GM21367 (cell line): Measurements from ENCODE around the gene EWSR1.

Experiments used
- ATAC-seq: cut with Tn5 transposase; IDR thresholded peaks from one replicate; pipeline ENCODE4 v1.9.1; 2021; ENCODE audit not compliant: unreplicated experiment

The EWSR1 gene

DNA sequence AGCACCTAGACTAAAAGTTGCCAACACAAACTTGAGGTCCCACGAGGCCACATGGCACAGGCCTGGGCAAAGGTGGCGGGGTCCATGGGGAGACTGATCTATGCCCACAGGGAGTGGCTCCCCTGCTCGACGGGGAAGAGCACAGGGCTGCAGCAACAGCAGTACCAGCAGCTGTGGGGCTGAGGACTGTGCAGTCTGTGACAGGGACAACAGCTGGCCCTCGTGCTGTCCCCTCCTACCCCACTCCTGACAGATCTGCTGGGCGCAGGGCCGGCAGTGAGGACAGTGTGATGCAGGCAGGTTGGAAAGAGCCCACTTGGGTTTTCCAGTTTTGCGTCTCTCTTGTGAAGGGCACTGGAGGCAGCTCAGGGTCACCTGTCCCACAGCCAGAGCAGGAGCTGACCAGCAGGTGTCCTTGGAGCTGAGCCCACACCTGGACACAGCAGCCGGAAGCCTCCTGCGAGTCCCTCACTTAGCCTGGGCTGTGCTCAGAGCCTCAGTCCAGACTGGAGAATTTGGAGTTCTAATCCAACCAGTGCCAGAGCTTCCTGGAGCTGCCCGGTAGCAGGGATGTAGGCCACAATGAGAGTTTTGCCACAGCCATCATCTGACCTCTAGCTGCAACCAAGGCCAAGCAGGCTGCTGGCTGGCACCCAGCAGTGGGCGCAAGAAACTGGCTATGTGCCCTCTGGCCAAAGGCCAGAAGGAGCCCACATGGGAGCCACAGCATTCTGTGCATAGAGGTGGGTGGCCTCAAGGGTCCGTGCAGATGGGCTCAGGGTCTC, 34.8 kb downstream of the EWSR1 start:
- ATAC-seq = no peak

GRCh38 chr22:29305836-29306174, 37.7 kb downstream of the EWSR1 start:
- no peak for ATAC-seq

- no peak for ATAC-seq
Observed at GRCh38 chr22:29306175-29306834, 38.2 kb downstream of the EWSR1 start, which contains the start of gene GAS2L1. Gene GAS2L1, plus strand, starts transcription at chr22:29306650. Its CDS starts 1,456 bp downstream, at chr22:29308106.

DNA sequence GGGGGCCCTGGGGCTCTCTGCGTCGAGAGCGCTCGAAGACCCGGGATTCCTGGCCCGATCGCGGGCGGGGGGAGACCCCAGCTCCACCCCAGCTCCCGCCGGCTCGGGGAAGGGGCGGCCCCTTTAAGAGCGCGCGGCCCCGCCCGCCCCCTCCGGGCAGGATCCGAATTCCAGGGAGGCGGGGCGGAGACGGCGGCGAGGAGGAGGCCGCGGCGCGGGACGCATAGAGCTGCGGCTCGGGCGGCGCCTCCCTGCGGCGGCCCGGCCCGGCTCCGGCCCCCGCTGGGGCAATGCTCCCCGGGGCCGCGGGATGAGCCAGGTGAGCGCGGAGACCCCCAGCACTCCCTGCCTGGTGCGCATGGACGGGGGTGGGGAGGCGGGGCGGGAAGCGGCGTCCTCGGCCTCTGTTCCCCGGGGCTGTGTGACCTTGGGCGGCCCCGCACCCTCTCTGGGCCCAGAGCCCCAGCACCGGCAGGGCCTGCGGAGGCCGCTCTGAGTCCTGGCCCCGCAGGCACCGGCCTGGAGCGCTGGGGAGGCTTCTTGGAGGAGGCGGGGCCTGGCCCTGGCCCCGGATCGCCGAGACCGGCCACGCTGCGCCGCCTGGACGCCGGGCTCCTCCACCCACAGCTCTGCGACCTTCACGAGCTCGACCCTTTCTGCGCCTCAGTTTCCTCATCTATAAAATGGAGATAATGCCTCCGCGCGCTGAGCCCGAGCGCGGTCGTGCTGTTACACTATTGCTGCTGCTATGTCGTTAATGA, 38.9 kb downstream of the EWSR1 start:
- ATAC-seq = no peak

- no peak for ATAC-seq
Observed at GRCh38 chr22:29307596-29308147, 39.6 kb downstream of the EWSR1 start.

- ATAC-seq = no peak
Observed at GRCh38 chr22:29308148-29308790, 40.2 kb downstream of the EWSR1 start.

- ATAC-seq = no peak
Observed at GRCh38 chr22:29308791-29309262, 40.8 kb downstream of the EWSR1 start.

DNA sequence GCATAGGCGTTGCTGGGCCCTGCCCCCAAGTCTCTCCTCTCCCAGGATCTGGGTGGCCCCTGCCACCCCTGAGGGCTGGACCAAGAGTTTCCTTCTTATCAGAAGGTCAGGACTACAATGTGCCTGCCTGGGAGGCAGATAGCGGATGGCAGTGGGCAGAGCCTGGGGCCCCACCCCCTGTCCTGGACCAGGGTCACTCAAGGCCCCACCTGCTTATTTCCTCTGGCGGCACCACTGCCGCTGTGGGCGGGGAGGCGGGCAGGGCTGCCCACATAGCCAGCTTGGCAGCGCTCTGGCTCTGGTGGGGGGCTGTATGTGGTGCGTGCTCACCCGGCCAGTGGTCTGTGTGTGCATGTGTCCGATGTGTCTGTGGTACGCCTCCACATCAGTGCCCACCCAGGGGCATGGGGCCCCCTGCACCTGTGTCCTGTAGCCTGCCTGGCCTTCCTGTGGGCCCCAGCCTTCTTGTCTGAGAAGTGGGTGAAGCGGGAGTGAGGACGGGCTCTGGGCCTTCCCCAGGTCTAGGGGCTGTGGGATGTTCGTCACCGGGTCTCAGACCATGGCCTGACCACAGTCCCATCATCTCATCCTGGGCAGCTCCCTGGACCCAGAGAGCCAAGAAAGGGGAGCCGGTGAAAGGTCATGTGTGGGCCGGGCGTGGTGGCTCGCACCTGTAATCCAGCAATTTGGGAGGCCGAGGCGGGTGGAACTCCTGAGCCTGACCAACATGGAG, 41.4 kb downstream of the EWSR1 start:
- ATAC-seq = no peak

DNA sequence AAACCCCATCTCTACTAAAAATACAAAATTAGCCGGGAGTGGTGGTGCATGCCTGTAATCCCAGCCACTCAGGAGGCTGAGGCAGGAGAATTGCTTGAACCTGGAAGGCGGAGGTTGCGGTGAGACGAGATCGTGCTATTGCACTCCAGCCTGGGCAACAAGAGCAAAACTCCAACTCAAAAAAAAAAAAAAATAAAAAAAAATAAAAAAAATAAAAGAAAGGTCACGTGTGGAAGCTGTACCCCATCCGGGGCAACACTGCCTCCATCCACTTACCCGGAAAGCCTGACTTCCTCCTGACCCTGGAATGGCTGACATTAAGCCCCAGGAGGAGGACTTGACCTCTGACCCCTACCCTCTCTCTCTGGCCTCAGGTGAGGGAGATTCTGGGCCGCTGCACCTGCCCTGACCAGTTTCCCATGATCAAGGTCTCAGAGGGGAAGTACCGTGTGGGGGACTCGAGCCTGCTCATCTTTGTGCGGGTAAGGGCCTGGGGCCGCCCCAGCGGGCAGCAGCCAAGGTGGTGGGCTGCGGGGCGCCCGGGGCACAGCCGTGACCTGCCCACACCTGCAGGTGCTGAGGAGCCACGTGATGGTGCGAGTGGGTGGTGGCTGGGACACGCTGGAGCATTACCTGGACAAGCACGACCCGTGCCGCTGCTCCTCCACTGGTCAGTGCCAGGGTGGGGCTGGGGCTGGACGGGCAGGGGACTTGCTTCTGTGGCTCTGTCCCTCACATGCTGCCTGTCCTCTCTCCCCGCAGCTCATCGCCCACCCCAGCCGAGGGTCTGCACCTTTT, 42.2 kb downstream of the EWSR1 start:
- ATAC-seq = no peak

DNA sequence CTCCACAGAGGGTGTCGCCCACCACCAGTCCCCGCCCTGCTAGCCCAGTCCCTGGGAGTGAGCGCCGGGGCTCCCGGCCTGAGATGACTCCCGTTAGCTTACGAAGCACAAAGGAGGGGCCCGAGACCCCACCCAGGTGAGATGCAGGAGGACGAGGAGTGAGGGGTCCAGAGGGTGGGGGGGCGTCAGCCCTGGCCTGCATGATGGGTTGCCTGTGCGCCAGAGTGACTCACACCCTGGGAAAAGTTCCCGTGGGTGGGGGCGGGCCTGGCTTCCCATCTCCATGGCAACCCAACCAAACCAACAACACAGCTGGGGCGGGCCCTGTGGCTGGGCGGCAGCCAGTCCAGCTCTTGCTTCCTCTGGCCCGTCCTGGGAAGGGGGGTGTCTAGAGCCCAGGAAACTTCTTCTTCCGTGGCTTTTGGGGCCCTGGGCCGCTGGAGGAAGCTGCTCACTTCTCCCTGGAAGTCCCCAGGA, 42.8 kb downstream of the EWSR1 start:
- ATAC-seq = no peak

DNA sequence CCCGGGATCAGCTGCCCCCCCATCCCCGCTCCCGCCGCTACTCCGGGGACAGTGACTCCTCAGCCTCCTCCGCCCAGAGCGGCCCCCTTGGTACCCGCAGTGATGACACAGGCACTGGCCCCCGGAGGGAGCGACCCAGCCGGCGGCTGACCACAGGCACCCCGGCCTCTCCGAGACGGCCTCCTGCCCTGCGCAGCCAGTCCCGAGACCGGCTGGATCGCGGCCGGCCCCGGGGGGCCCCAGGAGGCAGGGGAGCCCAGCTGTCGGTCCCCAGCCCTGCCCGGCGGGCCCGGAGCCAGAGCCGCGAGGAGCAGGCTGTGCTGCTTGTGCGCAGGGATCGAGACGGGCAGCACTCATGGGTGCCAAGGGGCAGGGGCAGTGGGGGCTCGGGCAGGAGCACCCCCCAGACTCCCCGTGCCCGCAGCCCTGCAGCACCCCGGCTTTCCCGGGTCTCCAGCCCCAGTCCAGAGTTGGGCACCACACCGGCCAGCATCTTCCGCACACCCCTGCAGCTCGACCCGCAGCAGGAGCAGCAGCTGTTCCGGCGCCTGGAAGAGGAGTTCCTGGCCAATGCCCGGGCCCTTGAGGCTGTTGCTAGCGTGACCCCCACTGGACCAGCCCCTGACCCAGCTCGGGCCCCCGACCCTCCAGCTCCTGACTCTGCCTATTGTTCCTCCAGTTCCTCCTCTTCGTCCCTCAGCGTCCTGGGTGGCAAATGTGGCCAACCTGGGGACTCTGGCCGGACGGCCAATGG, 43.6 kb downstream of the EWSR1 start:
- no peak for ATAC-seq

DNA sequence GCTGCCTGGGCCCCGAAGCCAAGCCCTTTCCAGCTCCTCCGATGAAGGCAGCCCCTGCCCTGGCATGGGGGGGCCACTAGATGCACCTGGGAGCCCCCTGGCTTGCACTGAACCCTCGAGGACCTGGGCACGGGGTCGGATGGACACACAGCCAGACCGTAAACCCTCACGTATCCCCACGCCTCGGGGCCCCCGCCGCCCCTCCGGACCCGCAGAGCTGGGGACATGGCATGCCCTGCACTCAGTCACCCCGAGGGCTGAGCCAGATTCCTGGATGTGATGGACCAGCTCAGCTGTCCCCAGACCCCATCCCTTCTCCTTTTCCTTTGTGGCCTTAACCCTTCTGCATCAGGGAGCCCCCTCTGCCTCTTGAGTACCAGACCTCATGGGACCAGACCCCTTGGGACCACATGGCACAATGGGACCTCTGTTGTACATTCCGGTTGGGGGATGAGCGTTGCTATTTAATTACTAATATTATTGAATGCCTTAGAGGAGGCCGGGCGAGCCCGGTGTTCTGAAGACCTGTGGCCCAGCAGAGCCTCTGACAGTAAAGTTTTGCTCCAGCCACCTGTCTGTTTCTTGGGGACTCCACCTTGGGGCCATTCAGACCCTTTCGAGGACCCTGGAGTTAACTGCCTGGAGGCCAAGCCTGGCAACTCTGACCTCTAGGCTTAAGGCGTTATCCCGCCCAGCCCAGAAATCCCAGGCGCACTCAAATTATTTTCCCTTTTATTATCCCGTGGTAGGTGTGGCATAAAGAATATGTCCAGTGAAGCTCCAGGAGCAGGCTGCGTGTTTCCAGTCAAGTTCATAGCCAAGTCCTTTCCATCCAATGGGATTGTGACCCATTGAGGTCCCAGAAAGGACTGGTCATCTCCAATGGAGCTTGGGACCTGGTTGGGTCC, 44.4 kb downstream of the EWSR1 start:
- no peak for ATAC-seq

DNA sequence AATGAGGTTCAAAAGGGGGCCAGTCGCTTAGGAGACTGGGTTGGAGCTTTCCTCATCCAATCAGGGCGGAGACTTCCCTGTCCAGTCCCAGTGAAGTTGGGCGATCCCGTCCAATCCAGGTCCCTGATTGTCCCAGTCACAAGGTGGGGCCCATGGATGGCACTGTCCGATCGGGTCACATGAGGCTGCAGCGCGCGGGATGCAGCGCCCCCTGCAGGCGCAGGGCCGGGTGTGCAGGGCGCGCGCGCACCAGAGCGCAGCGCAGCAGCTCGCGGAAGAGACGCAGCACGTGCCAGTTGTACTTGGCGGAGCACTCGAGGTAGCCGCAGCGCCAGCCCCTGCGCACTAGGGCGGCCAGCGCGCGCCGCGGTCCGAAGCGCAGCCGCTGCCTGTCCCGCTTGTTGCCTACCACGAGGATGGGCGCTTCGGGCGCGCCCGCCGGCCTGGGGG, 45.1 kb downstream of the EWSR1 start:
- no peak for ATAC-seq

DNA sequence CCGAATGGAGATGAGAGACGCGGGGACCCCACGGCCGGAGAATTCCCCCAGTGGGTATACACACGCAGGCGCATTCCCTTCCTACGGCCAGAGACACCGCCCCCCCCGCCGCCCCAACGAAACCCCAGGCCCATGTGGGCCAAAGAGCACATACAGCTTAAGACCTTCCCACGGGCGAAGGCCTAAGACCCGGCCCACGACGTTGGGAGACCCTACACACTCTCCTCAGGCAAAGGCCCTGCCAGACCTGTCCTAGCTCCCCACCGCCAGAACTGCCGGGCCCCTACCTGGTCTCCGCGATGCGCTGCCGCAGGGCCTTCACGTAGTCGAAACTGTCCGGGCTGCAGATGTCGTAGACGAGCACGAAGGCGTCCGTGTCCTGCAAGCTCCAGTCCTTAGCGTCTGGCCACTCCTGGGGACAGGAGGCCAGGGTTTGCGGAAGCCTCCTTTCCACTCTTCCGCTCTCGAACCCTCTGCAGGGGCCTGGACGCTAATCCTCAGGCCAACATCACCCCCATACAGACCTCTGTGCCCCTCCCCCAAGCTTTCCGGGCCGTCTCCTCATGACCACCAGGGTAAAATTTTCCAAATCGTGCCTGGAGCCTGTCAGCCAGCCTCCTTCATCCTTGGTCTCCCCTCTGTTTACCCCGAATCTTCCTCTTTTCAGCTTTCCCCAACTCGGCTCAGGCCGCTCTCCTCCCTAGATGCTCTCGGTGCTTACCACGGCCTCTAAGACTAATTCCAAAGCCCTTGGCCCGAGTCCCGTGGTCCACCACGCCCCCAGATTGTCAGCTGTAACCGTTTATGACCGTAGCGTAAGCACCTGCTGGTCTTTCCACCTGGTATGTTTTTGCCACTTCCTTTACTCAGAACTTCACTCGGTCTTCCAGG, 45.8 kb downstream of the EWSR1 start:
- ATAC-seq = no peak

- no peak for ATAC-seq
Observed at GRCh38 chr22:29314537-29315285, 46.6 kb downstream of the EWSR1 start.
